Ovary (tissue), 3 donors: ENCODE data around the gene IHH.
A peak's percentile ranks its signal among the peaks of the same experiment; 100 is the strongest.

ENCODE experiments used
- CTCF ChIP-seq, 3 donors: fragments of 450-650 bp in 2 of 3; fragments of 200-600 bp in 1 of 3; IDR thresholded peaks; one replicate each; pipeline versions ENCODE4 v1.5.1 to v1.8.0; 2016 to 2022; ENCODE audit warnings: antibody characterized with exemption in 3 of 3, mild to moderate bottlenecking in 1 of 3
- POLR2A ChIP-seq: fragments of 450-650 bp; IDR thresholded peaks from one replicate; pipeline ENCODE4 v1.6.1; 2017; ENCODE audit warnings: antibody characterized with exemption, mild to moderate bottlenecking, moderate library complexity
- donor health status: DM: no; HTN: no; CAD: no.

GRCh38 chr2:219057709-219058540 lies 2.8 kb downstream of the IHH start:
- peak; percentile 80 to 84 (median 84) for TF ChIP-seq CTCF (IDR thresholded peaks at IDR 0.05)
- TF ChIP-seq POLR2A, result no peak
